GM12878 (cell line): ENCODE results near the gene CSF3R. TPM values are rescaled to one million over a fixed set of nuclear protein-coding genes. Genes with fewer than 3 reads are reported as not detected.
"Not testable (repeated sequence)": the region's sequence is repeated elsewhere in the genome, so short reads cannot be mapped to it uniquely, and the experiment has no call there.

Source experiments
- ATAC-seq: fragments of 200-7000 bp; cut with Tn5 transposase; 3 replicates; pipeline ENCODE4 v1.9.1; 2020; ENCODE audit warnings: mild to moderate bottlenecking, moderate library complexity
- BruUV-seq: library from RNA; stranded (reverse); fragments of 400-500 nt; replicated peaks from 2 replicates; lab custom pipeline; 2021; lab: Mats Ljungman, UMichigan
- CTCF ChIA-PET: fragments of 300-600 bp; sonication (Branson Sonifier 250); formaldehyde crosslinking; extraction: SDS; loops from one replicate; lab custom pipeline; 2021; ENCODE audit warnings: inconsistent platforms; lab: Yijun Ruan, JAX
- POLR2A ChIA-PET: fragments of 350-600 bp; formaldehyde crosslinking; extraction: SDS; loops from one replicate; lab custom pipeline; 2021; ENCODE audit warnings: inconsistent platforms; lab: Charles Lee
- RAD21 ChIA-PET: fragments of 300-600 bp; sonication (Branson Sonifier 250); formaldehyde crosslinking; loops from one replicate; lab custom pipeline; 2023; ENCODE audit warnings: antibody characterized with exemption; ENCODE audit not compliant: unreplicated experiment; lab: Charles Lee
- SMC1A ChIA-PET: fragments of 300-600 bp; sonication (Branson Sonifier 250); formaldehyde crosslinking; loops from one replicate; lab custom pipeline; 2023; ENCODE audit not compliant: unreplicated experiment, uncharacterized antibody; lab: Charles Lee
- DNase-seq: peaks from one replicate; pipeline ENCODE4 v3.0.0-alpha.2; 2011; ENCODE audit warnings: low read depth, low spot score
- FAIRE-seq: peaks from 3 replicates; lab custom pipeline; 2011; peaks lifted over from hg19 to GRCh38; lab: Jason Lieb, UNC
- H2AFZ ChIP-seq: 2 replicates; pipeline ENCODE4 v1.6.0; 2011; ENCODE audit warnings: low read depth, low read length, control low read depth; ENCODE audit not compliant: control insufficient read depth
- H3K27ac ChIP-seq: 2 replicates; pipeline ENCODE4 v1.5.1; 2011; ENCODE audit warnings: control low read depth; ENCODE audit not compliant: control insufficient read depth, insufficient read depth
- H3K27me3 ChIP-seq, 2 experiments: replicated peaks in 1 of 2; 2 replicates each; pipeline versions ENCODE4 v1.6.0 to v1.6.1; 2011; ENCODE audit warnings: low read length in 1 of 2; ENCODE audit not compliant: control insufficient read depth in 2 of 2, insufficient read depth in 2 of 2
- H3K36me3 ChIP-seq, 2 experiments: 2 replicates each; pipeline ENCODE4 v1.5.1; 2011; ENCODE audit warnings: low read length in 1 of 2; ENCODE audit not compliant: control insufficient read depth in 2 of 2, insufficient read depth in 2 of 2
- H3K4me1 ChIP-seq: 2 replicates; pipeline ENCODE4 v1.6.1; 2011; ENCODE audit warnings: mild to moderate bottlenecking, low read length, moderate library complexity, mixed read lengths; ENCODE audit not compliant: control insufficient read depth, insufficient read depth
- H3K4me2 ChIP-seq: 2 replicates; pipeline ENCODE4 v1.6.0; 2011; ENCODE audit warnings: control low read depth; ENCODE audit not compliant: control insufficient read depth, insufficient read depth
- H3K4me3 ChIP-seq: fragments of 200-600 bp; sonication (generic); 2 replicates; pipeline ENCODE4 v1.5.1; 2016
- H3K79me2 ChIP-seq: 2 replicates; pipeline ENCODE4 v1.6.0; 2011; ENCODE audit warnings: low read length; ENCODE audit not compliant: control insufficient read depth, insufficient read depth
- H3K9ac ChIP-seq: 2 replicates; pipeline ENCODE4 v1.8.0; 2011; ENCODE audit warnings: low read length, control low read depth, mixed read lengths; ENCODE audit not compliant: control insufficient read depth, insufficient read depth
- H3K9me3 ChIP-seq: replicated peaks from 3 replicates; pipeline ENCODE4 v1.5.1; 2011; ENCODE audit warnings: mild to moderate bottlenecking, low read length; ENCODE audit not compliant: control insufficient read depth, insufficient read depth
- H4K20me1 ChIP-seq: 2 replicates; pipeline ENCODE4 v1.6.0; 2011; ENCODE audit not compliant: control insufficient read depth, insufficient read depth
- CBX3 ChIP-seq: fragments of 200-600 bp; sonication (generic); IDR thresholded peaks from 2 replicates; pipeline ENCODE4 v1.6.1; 2016; ENCODE audit warnings: low read depth, borderline replicate concordance
- MAX ChIP-seq: IDR thresholded peaks from 2 replicates; pipeline ENCODE4 v1.6.1; 2012; ENCODE audit warnings: low read depth, low read length, improper control_type of control experiment
- NFYA ChIP-seq: IDR thresholded peaks from 2 replicates; pipeline ENCODE4 v1.6.1; 2011; ENCODE audit warnings: low read depth, mild to moderate bottlenecking, low read length, improper control_type of control experiment, borderline replicate concordance
- ZBTB4 ChIP-seq: fragments of 450-650 bp; formaldehyde crosslinking; IDR thresholded peaks from 2 replicates; pipeline ENCODE4 v1.4.0; 2022; ENCODE audit warnings: mild to moderate bottlenecking, moderate library complexity
- WGBS: methylation state at CpG from one replicate; pipeline ENCODE4 v1.1.6; 2016; ENCODE audit warnings: low lambda C conversion rate; ENCODE audit not compliant: insufficient replicate concordance, insufficient coverage; ENCODE audit errors: missing lambda C conversion rate; 5-methylcytosine and 5-hydroxymethylcytosine counted together
- in situ Hi-C: fragments of 300-500 bp; cut with MboI; formaldehyde crosslinking; loops from 9 replicates; pipeline ENCODE4 v1.14.3; 2018; ENCODE audit warnings: mixed read lengths
- intact Hi-C: fragments of 100-400 bp; cut with micrococcal nuclease; formaldehyde crosslinking; loops from one replicate; pipeline ENCODE4 v1.14.2; 2022; ENCODE audit not compliant: unreplicated experiment
- polyA plus RNA-seq, 11 experiments: library from polyadenylated mRNA; depleted of rRNA in 4 of 11; unstranded in 6 of 11; stranded (reverse) in 5 of 11; fragments of >200 nt; fragmentation: Nextera tagmentation in 4 of 11; fragmentation: Illumina TruSeq in 1 of 11; extraction: Ambion mirVana in 4 of 11; extraction: Trizol in 1 of 11; gene quantifications; 1 replicate in 1 of 11; 2 replicates in 10 of 11; pipeline versions ENCODE4 v1.2.1 to v1.2.3, GENCODE V29; 2011 to 2016; ENCODE audit warnings: inconsistent platforms in 2 of 11, missing spikeins in 2 of 11, low read depth in 1 of 11
- total RNA-seq, 4 experiments: library from RNA; depleted of rRNA in 3 of 4; stranded (reverse); fragments of >200 nt in 3 of 4; fragmentation: Illumina TruSeq in 1 of 4; extraction: Trizol in 1 of 4; gene quantifications; 2 replicates each; pipeline versions ENCODE4 v1.2.1 to v1.2.3, GENCODE V29; 2013 to 2021

CSF3R gene
- total and polyA plus RNA-seq, 10 of the 15 experiments (the other 5 are each of a cell fraction or from before 2014, with no cell fraction given) = 0.13 TPM; not detected in 9

- ChIA-PET POLR2A (no interaction called here), RAD21 (no interaction called here), SMC1A (no interaction called here), CTCF (interaction anchor here (1.0 kb wide), 1 partner anchor 8 kb away, joined by 3 read pairs; no protein-coding TSS in a partner anchor)
- FAIRE-seq (no peak), DNase-seq (no peak), ATAC-seq (no peak)
- WGBS = 23% methylated on average over 2 of the region's 2 CpGs
- Histone ChIP-seq H2AFZ (no peak overlapping the region), H3K27me3 (no peaks in the 10 kb centered on the region; a peak in 2 of 4 replicates), H3K36me3 (no peaks in the 10 kb centered on the region), H3K79me2 (no peaks in the 10 kb centered on the region), H3K9me3 (no peaks in the 10 kb centered on the region), H3K27ac (no peak overlapping the region), H3K4me2 (no peak overlapping the region), H3K4me3 (no peak overlapping the region), H3K4me1 (peaks cover 2% of the 10 kb centered on the region), H3K9ac (no peak overlapping the region), H4K20me1 (no peaks in the 10 kb centered on the region)
- TF ChIP-seq CBX3 = no peak
- no peak for TF ChIP-seq ZBTB4 (CRISPR knock-in tag)
- no peak for TF ChIP-seq NFYA
- TF ChIP-seq MAX = no peak
- in situ Hi-C loops (no loop called here), intact Hi-C loops (no loop called here)
- BruUV-seq = no TSS peak
These were observed 3.1 kb downstream of the CSF3R start for GRCh38 chr1:36479505-36480051.

GRCh38 chr1:36477615-36478014 is 5.1 kb downstream of the CSF3R start:
- H3K27ac ChIP-seq, H3K27me3 ChIP-seq, SMC1A ChIA-PET, H2AFZ ChIP-seq, intact Hi-C loops, H4K20me1 ChIP-seq, RAD21 ChIA-PET, in situ Hi-C loops, DNase-seq, H3K9me3 ChIP-seq, H3K36me3 ChIP-seq, H3K4me3 ChIP-seq, H3K79me2 ChIP-seq, H3K4me2 ChIP-seq, ATAC-seq, H3K9ac ChIP-seq, BruUV-seq, FAIRE-seq, CTCF ChIA-PET, POLR2A ChIA-PET: not testable (repeated sequence)
- peaks cover 16% of the 10 kb centered on the region for H3K4me1 ChIP-seq
- 70% methylated on average over 13 of the region's 13 CpGs for WGBS
